Astrocyte (in vitro differentiated cells and primary cell): ENCODE measurements around the gene C12orf42. TPM values are rescaled to one million over a fixed set of nuclear protein-coding genes. Genes with fewer than 3 reads are reported as not detected.

Experiments used
- DNase-seq: peaks from one replicate; pipeline ENCODE4 v3.0.0-alpha.2; 2010; ENCODE audit warnings: low read depth
- FAIRE-seq: peaks from 2 replicates; lab custom pipeline; 2011; peaks lifted over from hg19 to GRCh38; lab: Jason Lieb, UNC
- H2AFZ ChIP-seq: 2 replicates; pipeline ENCODE4 v1.6.0; 2012; ENCODE audit warnings: low read depth, low read length, inconsistent platforms
- H3K27ac ChIP-seq: 2 replicates; pipeline ENCODE4 v1.5.1; 2011; ENCODE audit warnings: low read depth, low read length, inconsistent platforms
- H3K27me3 ChIP-seq: 2 replicates; pipeline ENCODE4 v1.6.0; 2011; ENCODE audit warnings: low read length, inconsistent platforms; ENCODE audit not compliant: insufficient read depth
- H3K36me3 ChIP-seq: 2 replicates; pipeline ENCODE4 v1.5.1; 2011; ENCODE audit warnings: low read length, inconsistent platforms; ENCODE audit not compliant: insufficient read depth
- H3K4me1 ChIP-seq: 2 replicates; pipeline ENCODE4 v1.5.1; 2011; ENCODE audit warnings: low read length, inconsistent platforms; ENCODE audit not compliant: insufficient read depth
- H3K4me2 ChIP-seq: 2 replicates; pipeline ENCODE4 v1.6.0; 2012; ENCODE audit warnings: low read length, inconsistent platforms
- H3K4me3 ChIP-seq: 2 replicates; pipeline ENCODE4 v1.5.1; 2011; ENCODE audit warnings: low read depth, mild to moderate bottlenecking, low read length, inconsistent platforms; ENCODE audit not compliant: insufficient read depth
- H3K79me2 ChIP-seq: 2 replicates; pipeline ENCODE4 v1.6.0; 2012; ENCODE audit warnings: mild to moderate bottlenecking, low read length, inconsistent platforms; ENCODE audit not compliant: insufficient read depth
- H3K9ac ChIP-seq: 2 replicates; pipeline ENCODE4 v1.6.0; 2012; ENCODE audit warnings: mild to moderate bottlenecking, low read length, inconsistent platforms
- H3K9me3 ChIP-seq: 2 replicates; pipeline ENCODE4 v1.5.1; 2012; ENCODE audit warnings: low read depth, mild to moderate bottlenecking, low read length, inconsistent platforms; ENCODE audit not compliant: insufficient read depth
- H4K20me1 ChIP-seq: 2 replicates; pipeline ENCODE4 v1.6.0; 2012; ENCODE audit warnings: low read length, inconsistent platforms; ENCODE audit not compliant: insufficient read depth
- H3K27ac Mint-ChIP-seq: one replicate; pipeline ENCODE4 v1.8.0; 2021; ENCODE audit warnings: mild to moderate bottlenecking, mixed read lengths; ENCODE audit not compliant: unreplicated experiment
- H3K27me3 Mint-ChIP-seq: one replicate; pipeline ENCODE4 v1.8.0; 2021; ENCODE audit warnings: low read depth, mixed read lengths; ENCODE audit not compliant: unreplicated experiment
- H3K36me3 Mint-ChIP-seq: one replicate; pipeline ENCODE4 v1.8.0; 2021; ENCODE audit warnings: low read depth, mixed read lengths; ENCODE audit not compliant: unreplicated experiment
- H3K4me1 Mint-ChIP-seq: one replicate; pipeline ENCODE4 v1.8.0; 2021; ENCODE audit warnings: low read depth, mixed read lengths; ENCODE audit not compliant: unreplicated experiment
- H3K4me3 Mint-ChIP-seq: one replicate; pipeline ENCODE4 v1.8.0; 2021; ENCODE audit warnings: mild to moderate bottlenecking, moderate library complexity, mixed read lengths; ENCODE audit not compliant: unreplicated experiment
- H3K9me3 Mint-ChIP-seq: one replicate; pipeline ENCODE4 v1.8.0; 2021; ENCODE audit warnings: mild to moderate bottlenecking, mixed read lengths; ENCODE audit not compliant: unreplicated experiment
- CTCF ChIP-seq: IDR thresholded peaks from 2 replicates; pipeline ENCODE4 v1.5.1; 2011; ENCODE audit warnings: low read depth, mild to moderate bottlenecking, inconsistent platforms, low read length, moderate library complexity; ENCODE audit not compliant: insufficient read depth
- EZH2 ChIP-seq: IDR thresholded peaks from 2 replicates; pipeline ENCODE4 v1.6.1; 2012; ENCODE audit warnings: mild to moderate bottlenecking, low read length, inconsistent platforms; ENCODE audit not compliant: insufficient read depth
- total RNA-seq: library from RNA; stranded (reverse); gene quantifications from 2 replicates; pipeline ENCODE4 v1.2.1, GENCODE V29; 2021

Gene C12orf42
- total RNA-seq, 1 donor from 2014 or later: not detected

GRCh38 chr12:103310546-103311270, 185.1 kb downstream of the C12orf42 start:
- H3K27ac ChIP-seq: no peak overlapping the region
- no peak overlapping the region for H3K27ac Mint-ChIP-seq
- no peak overlapping the region for H3K4me3 Mint-ChIP-seq
- FAIRE-seq (no peak), DNase-seq (no peak)
- no peaks in the 10 kb centered on the region for H3K79me2 ChIP-seq
- no peak overlapping the region for H3K4me2 ChIP-seq
- H2AFZ ChIP-seq: no peak overlapping the region
- H3K27me3 ChIP-seq: no peaks in the 10 kb centered on the region
- no peaks in the 10 kb centered on the region for H3K36me3 Mint-ChIP-seq
- no peak overlapping the region for H3K4me3 ChIP-seq
- H4K20me1 ChIP-seq: no peaks in the 10 kb centered on the region
- H3K9ac ChIP-seq: no peak overlapping the region
- no peaks in the 10 kb centered on the region for H3K9me3 ChIP-seq
- no peaks in the 10 kb centered on the region for H3K4me1 Mint-ChIP-seq
- no peak for TF ChIP-seq CTCF
- no peak for TF ChIP-seq EZH2
- no peaks in the 10 kb centered on the region for H3K4me1 ChIP-seq
- no peaks in the 10 kb centered on the region for H3K36me3 ChIP-seq
- no peaks in the 10 kb centered on the region for H3K9me3 Mint-ChIP-seq
- H3K27me3 Mint-ChIP-seq: peaks cover 20% of the 10 kb centered on the region

- no peak for FAIRE-seq
Observed at GRCh38 chr12:103308396-103308795, 187.4 kb downstream of the C12orf42 start.

More at GRCh38 chr12:103308396-103308795, 187.4 kb downstream of the C12orf42 start:
- H3K4me3 Mint-ChIP-seq: no peak overlapping the region
- H3K36me3 ChIP-seq: no peaks in the 10 kb centered on the region
- no peak overlapping the region for H2AFZ ChIP-seq
- no peaks in the 10 kb centered on the region for H3K4me1 ChIP-seq
- H3K9me3 Mint-ChIP-seq: no peaks in the 10 kb centered on the region
- no peak for DNase-seq
- TF ChIP-seq CTCF (no peak), EZH2 (no peak)
- H3K27ac ChIP-seq: no peak overlapping the region
- no peaks in the 10 kb centered on the region for H3K36me3 Mint-ChIP-seq
- H3K27ac Mint-ChIP-seq: no peak overlapping the region
- H3K4me3 ChIP-seq: no peak overlapping the region
- no peak overlapping the region for H3K9ac ChIP-seq
- peaks cover 3% of the 10 kb centered on the region for H3K27me3 ChIP-seq
- H3K79me2 ChIP-seq: no peaks in the 10 kb centered on the region
- H3K27me3 Mint-ChIP-seq: peaks cover 24% of the 10 kb centered on the region
- H3K9me3 ChIP-seq: no peaks in the 10 kb centered on the region
- H4K20me1 ChIP-seq: no peaks in the 10 kb centered on the region
- no peaks in the 10 kb centered on the region for H3K4me1 Mint-ChIP-seq
- no peak overlapping the region for H3K4me2 ChIP-seq
